IMR-90 (cell line): ENCODE measurements around the gene PIK3CB. TPM values are rescaled to one million over a fixed set of nuclear protein-coding genes. Genes with fewer than 3 reads are reported as not detected.
"Not testable (repeated sequence)": the region's sequence is repeated elsewhere in the genome, so short reads cannot be mapped to it uniquely, and the experiment has no call there.

Experiments used
- ATAC-seq: fragments of 200-7000 bp; cut with Tn5 transposase; 2 replicates; pipeline ENCODE4 v1.9.1; 2020; ENCODE audit warnings: low read depth, mild to moderate bottlenecking, moderate library complexity
- BruUV-seq: library from RNA; stranded (reverse); fragments of 400-500 nt; replicated peaks from 2 replicates; lab custom pipeline; 2021; lab: Mats Ljungman, UMichigan
- CTCF ChIA-PET: fragments of 300-600 bp; formaldehyde crosslinking; extraction: SDS; loops from one replicate; lab custom pipeline; 2021; ENCODE audit warnings: antibody characterized with exemption; lab: Yijun Ruan, JAX
- POLR2A ChIA-PET: fragments of 300-600 bp; sonication (Branson Sonifier 250); formaldehyde crosslinking; loops from one replicate; lab custom pipeline; 2022; ENCODE audit warnings: antibody characterized with exemption; ENCODE audit not compliant: unreplicated experiment; lab: Charles Lee
- DNase-seq: peaks from one replicate; pipeline ENCODE4 v3.0.0; 2013
- H2AFZ ChIP-seq: replicated peaks from 2 replicates; pipeline ENCODE3; 2013; ENCODE audit warnings: low read length, mild to moderate bottlenecking; ENCODE audit not compliant: poor library complexity
- H2AK5ac ChIP-seq: 2 replicates; pipeline ENCODE4 v1.6.1; 2013; ENCODE audit warnings: low read depth, low read length, inconsistent platforms
- H2AK9ac ChIP-seq: replicated peaks from 2 replicates; pipeline ENCODE3; 2013; ENCODE audit warnings: mild to moderate bottlenecking, low read depth, low read length, moderate library complexity; ENCODE audit not compliant: poor library complexity
- H2BK120ac ChIP-seq: 2 replicates; pipeline ENCODE4 v1.6.1; 2013; ENCODE audit warnings: low read depth, low read length, inconsistent platforms
- H2BK15ac ChIP-seq: 3 replicates; pipeline ENCODE4 v1.6.1; 2013; ENCODE audit warnings: low read depth, low read length, inconsistent platforms
- H2BK20ac ChIP-seq: 2 replicates; pipeline ENCODE4 v1.6.1; 2013; ENCODE audit warnings: low read depth, mild to moderate bottlenecking, inconsistent platforms, low read length, moderate library complexity
- H2BK5ac ChIP-seq: 2 replicates; pipeline ENCODE4 v1.6.1; 2013; ENCODE audit warnings: mild to moderate bottlenecking, low read depth, low read length, inconsistent platforms; ENCODE audit not compliant: poor library complexity, severe bottlenecking
- H3K14ac ChIP-seq: replicated peaks from 2 replicates; pipeline ENCODE4 v1.6.1; 2013; ENCODE audit warnings: low read depth, low read length, inconsistent platforms
- H3K18ac ChIP-seq: 2 replicates; pipeline ENCODE4 v1.6.1; 2013; ENCODE audit warnings: low read depth, low read length, control low read depth
- H3K23ac ChIP-seq: 2 replicates; pipeline ENCODE4 v1.6.1; 2013; ENCODE audit warnings: low read depth, low read length, inconsistent platforms
- H3K27ac ChIP-seq: 2 replicates; pipeline ENCODE4 v1.5.1; 2013; ENCODE audit warnings: mild to moderate bottlenecking, control low read depth, low read length; ENCODE audit not compliant: insufficient read depth
- H3K27me3 ChIP-seq: 2 replicates; pipeline ENCODE4 v1.6.1; 2013; ENCODE audit warnings: low read length; ENCODE audit not compliant: control insufficient read depth, insufficient read depth
- H3K36me3 ChIP-seq: 2 replicates; pipeline ENCODE4 v1.6.1; 2013; ENCODE audit warnings: low read length, mixed read lengths; ENCODE audit not compliant: control insufficient read depth, insufficient read depth
- H3K4ac ChIP-seq: 2 replicates; pipeline ENCODE4 v1.6.1; 2013; ENCODE audit warnings: low read depth, low read length, inconsistent platforms
- H3K4me1 ChIP-seq: 2 replicates; pipeline ENCODE4 v1.6.1; 2013; ENCODE audit warnings: low read length, mixed read lengths; ENCODE audit not compliant: control insufficient read depth, insufficient read depth
- H3K4me2 ChIP-seq: 2 replicates; pipeline ENCODE4 v1.6.1; 2013; ENCODE audit warnings: low read depth, mild to moderate bottlenecking, control low read depth, low read length, moderate library complexity
- H3K4me3 ChIP-seq: 2 replicates; pipeline ENCODE4 v1.5.1; 2013; ENCODE audit warnings: low read depth, mild to moderate bottlenecking, control low read depth, low read length, moderate library complexity; ENCODE audit not compliant: insufficient read depth
- H3K56ac ChIP-seq: 2 replicates; pipeline ENCODE4 v1.6.1; 2013; ENCODE audit warnings: low read length, inconsistent platforms; ENCODE audit not compliant: insufficient read depth; ENCODE audit errors: extremely low read depth
- H3K79me1 ChIP-seq, 2 experiments: 2 replicates each; pipeline ENCODE4 v1.6.1; 2013; ENCODE audit warnings: low read length in 2 of 2, inconsistent platforms in 1 of 2, low read depth in 1 of 2
- H3K9ac ChIP-seq: 2 replicates; pipeline ENCODE4 v1.6.1; 2013; ENCODE audit warnings: low read depth, low read length, control low read depth
- H3K9me1 ChIP-seq: 2 replicates; pipeline ENCODE4 v1.6.1; 2013; ENCODE audit warnings: low read length, inconsistent platforms; ENCODE audit not compliant: insufficient read depth
- H3K9me3 ChIP-seq: 2 replicates; pipeline ENCODE4 v1.6.1; 2013; ENCODE audit warnings: low read length; ENCODE audit not compliant: control insufficient read depth, insufficient read depth
- H4K20me1 ChIP-seq: 2 replicates; pipeline ENCODE4 v1.6.1; 2013; ENCODE audit warnings: low read length, inconsistent platforms; ENCODE audit not compliant: insufficient read depth
- H4K5ac ChIP-seq: 2 replicates; pipeline ENCODE4 v1.6.1; 2013; ENCODE audit warnings: mild to moderate bottlenecking, low read depth, low read length, control low read depth
- H4K8ac ChIP-seq, 2 experiments: 2 replicates each; pipeline ENCODE4 v1.6.1; 2013; ENCODE audit warnings: low read depth in 2 of 2, low read length in 2 of 2, control low read depth in 1 of 2, inconsistent platforms in 1 of 2
- H4K91ac ChIP-seq: 2 replicates; pipeline ENCODE4 v1.6.1; 2013; ENCODE audit warnings: low read depth, low read length, inconsistent platforms; ENCODE audit not compliant: insufficient read depth
- WGBS, 2 experiments: methylation state at CpG; one replicate each; pipeline versions ENCODE4 v1.1.5 to v1.1.7; 2013; ENCODE audit warnings: missing lambda C conversion rate in 2 of 2; ENCODE audit not compliant: insufficient read length in 1 of 2; ENCODE audit errors: extremely low coverage in 2 of 2; 5-methylcytosine and 5-hydroxymethylcytosine counted together
- dilution Hi-C: fragments of 300-500 bp; cut with HindIII; formaldehyde crosslinking; loops from one replicate; pipeline ENCODE4 v1.14.3; 2018; ENCODE audit warnings: low sequenced_read_pairs; ENCODE audit not compliant: unreplicated experiment
- in situ Hi-C: fragments of 300-500 bp; cut with MboI; formaldehyde crosslinking; loops from 3 replicates; pipeline ENCODE4 v1.14.3; 2019; ENCODE audit warnings: low sequenced_read_pairs, inconsistent platforms, mixed read lengths
- intact Hi-C: fragments of 100-400 bp; cut with micrococcal nuclease; formaldehyde crosslinking; loops from 2 replicates; pipeline ENCODE4 v1.10.0; 2022
- polyA plus RNA-seq, 3 experiments: library from polyadenylated mRNA; depleted of rRNA; stranded (reverse); fragments of >200 nt; gene quantifications; 2 replicates each; pipeline ENCODE4 v1.2.3, GENCODE V29; 2012; ENCODE audit warnings: low replicate concordance in 1 of 3
- total RNA-seq: library from RNA; depleted of rRNA; stranded (reverse); fragments of >200 nt; gene quantifications from 2 replicates; pipeline ENCODE4 v1.2.3, GENCODE V29; 2012

Gene PIK3CB
- total and polyA plus RNA-seq, 2 of the 4 experiments (the other 2 are of a cell fraction): 6.3 to 6.8 TPM

GRCh38 chr3:138832473-138833057 is 2.2 kb downstream of the PIK3CB start:
- H3K4me1 ChIP-seq, H3K56ac ChIP-seq, H3K36me3 ChIP-seq, dilution Hi-C loops, H3K27me3 ChIP-seq, H2AFZ ChIP-seq, ATAC-seq, H4K20me1 ChIP-seq, H3K27ac ChIP-seq, H4K91ac ChIP-seq, H3K9ac ChIP-seq, H2AK5ac ChIP-seq, CTCF ChIA-PET, H3K9me3 ChIP-seq, POLR2A ChIA-PET, H3K4me2 ChIP-seq, H2BK5ac ChIP-seq, H4K8ac ChIP-seq, in situ Hi-C loops, DNase-seq, H2AK9ac ChIP-seq, H3K14ac ChIP-seq, H2BK120ac ChIP-seq, H2BK20ac ChIP-seq, H2BK15ac ChIP-seq, H4K5ac ChIP-seq, H3K23ac ChIP-seq, H3K4ac ChIP-seq, H3K18ac ChIP-seq, H3K4me3 ChIP-seq, BruUV-seq, H3K9me1 ChIP-seq: not testable (repeated sequence)
- WGBS, 2 experiments: 100% methylated on average over 6 of the region's 27 CpGs; no CpG with 5 or more reads in 1 of the 2 experiments
- peaks cover 22 to 49% of the 10 kb centered on the region in 2 experiments for H3K79me1 ChIP-seq
- intact Hi-C loops: loop anchor here (10.0 kb wide), 2 partner anchors 138 to 238 kb away; partner anchors contain the start of gene CEP70
